Pancreas (tissue), 10 donors: ENCODE data around the gene ATP5F1E. TPM values are rescaled to one million over a fixed set of nuclear protein-coding genes. Genes with fewer than 3 reads are reported as not detected.

Experiments
- ATAC-seq, 4 donors: fragments of 200-7000 bp; cut with Tn5 transposase; one replicate each; pipeline versions ENCODE4 v1.8.0 to v1.9.1; 2020; ENCODE audit warnings: mild to moderate bottlenecking in 4 of 4, moderate library complexity in 4 of 4
- DNase-seq, 6 donors: peaks; one replicate each; pipeline ENCODE4 v3.0.0-alpha.2; 2020
- FAIRE-seq: peaks from 2 replicates; lab custom pipeline; 2012; peaks lifted over from hg19 to GRCh38; lab: Jason Lieb, UNC
- H3K27ac ChIP-seq, 4 donors: fragments of 200-600 bp; sonication (generic); 1 replicate in 3 of 4; 2 replicates in 1 of 4; pipeline versions ENCODE4 v1.5.0 to v1.8.0; 2020
- H3K27me3 ChIP-seq, 4 donors: fragments of 200-600 bp; one replicate each; pipeline ENCODE4 v1.8.0; 2021
- H3K36me3 ChIP-seq, 3 donors: fragments of 200-600 bp; sonication (generic) in 1 of 3; one replicate each; pipeline versions ENCODE4 v1.5.0 to v1.8.0; 2020 to 2021
- H3K4me1 ChIP-seq, 3 donors: fragments of 200-600 bp; one replicate each; pipeline ENCODE4 v1.8.0; 2021
- H3K4me3 ChIP-seq, 4 donors: fragments of 200-600 bp; sonication (generic) in 2 of 4; one replicate each; pipeline versions ENCODE4 v1.5.0 to v1.8.0; 2020 to 2021
- H3K9me3 ChIP-seq, 4 donors: fragments of 200-600 bp; one replicate each; pipeline ENCODE4 v1.8.0; 2021
- CTCF ChIP-seq, 4 donors: fragments of 200-600 bp; sonication (generic) in 3 of 4; IDR thresholded peaks; one replicate each; pipeline versions ENCODE4 v1.5.0 to v1.8.0; 2021; ENCODE audit warnings: antibody characterized with exemption in 4 of 4
- WGBS, 2 donors: extraction: QIAGEN DNeasy Blood & Tissue Kit; methylation state at CpG; one replicate each; pipeline ENCODE4 v1.1.7; 2013; 5-methylcytosine and 5-hydroxymethylcytosine counted together
- intact Hi-C, 3 donors: fragments of 100-400 bp; cut with DNase I; formaldehyde crosslinking; loops; one replicate each; pipeline versions ENCODE4 v1.11.1 to v1.14.2; 2022
- polyA plus RNA-seq, 2 donors: library from polyadenylated mRNA; stranded (reverse); fragments of 200-250 nt; gene quantifications; one replicate each; pipeline ENCODE4 v1.2.3, GENCODE V29; 2013
- total RNA-seq, 6 donors: library from RNA; stranded (reverse); fragmentation: NEBNext Ultra II Directional in 4 of 6; extraction: Animal tissue kit (Norgen Biotek cat#: 25700) in 4 of 6; gene quantifications; one replicate each; pipeline versions ENCODE4 v1.2.1 to v1.2.4, GENCODE V29; 2021 to 2023
- donor health status: healthy with polysubstance abuse.
- donor health status: DM: no; HTN: no; CAD: no; lungs with moderate emphysema.
- donor health status: DM: no; HTN: no; CAD: no.
- donor health status: control.
- donor health status: control.
- donor health status: Bipolar disorder and iron deficiency.
- donor health status: DM: yes; HTN: yes; CAD: no.
- donor health status: DM: no; HTN: no; CAD: no.
- donor health status: DM: no; HTN: no; CAD: no.
- donor health status: DM: yes; HTN: yes; CAD: no.

The ATP5F1E gene
- total and polyA plus RNA-seq, 8 donors = 11.2 to 38.0 (median 23.8) TPM

DNA sequence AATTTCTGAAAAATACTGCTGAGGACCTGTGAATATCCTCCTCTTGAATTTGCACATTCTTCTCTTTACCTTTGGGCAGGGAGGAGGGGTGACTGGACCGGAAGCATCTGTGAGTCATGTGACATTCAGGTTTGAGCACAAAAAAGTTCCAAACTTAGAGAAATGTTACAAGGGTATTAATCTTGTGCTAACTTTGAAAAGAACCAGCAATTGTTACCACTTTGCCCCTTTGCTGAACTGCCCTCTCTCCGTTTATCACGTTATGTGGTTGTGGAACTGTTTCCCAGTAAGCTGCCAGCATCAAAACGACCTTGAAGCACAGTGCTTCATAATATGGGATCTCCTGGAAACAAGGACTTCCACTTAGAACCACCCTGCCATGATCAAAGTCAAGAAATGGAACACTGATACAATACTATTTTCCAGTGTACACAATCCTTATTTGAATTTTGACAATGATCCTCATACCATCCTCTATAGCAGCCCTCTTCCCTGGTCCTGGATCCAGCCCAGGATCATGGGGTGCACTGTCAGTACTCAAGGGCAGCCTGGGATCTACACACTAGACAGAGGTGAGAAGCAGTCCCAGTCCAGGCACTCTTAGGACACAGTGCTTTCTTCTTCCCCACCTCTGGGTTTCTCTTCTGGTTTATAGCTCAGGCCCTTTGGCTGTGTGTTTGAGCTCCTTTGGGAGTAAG lies 15.2 kb downstream of the ATP5F1E start:
- Histone ChIP-seq H3K9me3 (no peaks in the 10 kb centered on the region), H3K36me3 (no peaks in the 10 kb centered on the region), H3K27me3 (no peaks in the 10 kb centered on the region), H3K27ac (peak overlapping the region in 1 of 4 donors; percentile 12), H3K4me3 (no peak overlapping the region), H3K4me1 (no peaks in the 10 kb centered on the region)
- peak in 2 of 4 donors; percentile 22 to 44 for ATAC-seq
- FAIRE-seq = no peak
- intact Hi-C loops = no loop called here
- DNase-seq = no peak
- 17 to 24% methylated on average over 4 of the region's 4 CpGs for WGBS, 2 donors
- no peak for TF ChIP-seq CTCF (IDR thresholded peaks at IDR 0.05)

- Histone ChIP-seq H3K4me1 (no peaks in the 10 kb centered on the region), H3K9me3 (no peaks in the 10 kb centered on the region), H3K27ac (no peak overlapping the region), H3K36me3 (no peaks in the 10 kb centered on the region), H3K4me3 (no peak overlapping the region), H3K27me3 (no peaks in the 10 kb centered on the region)
- TF ChIP-seq CTCF (IDR thresholded peaks at IDR 0.05) = no peak
- DNase-seq (peak in 3 of 6 donors; percentile 0 to 39 (median 4)), ATAC-seq (peak in 2 of 4 donors; percentile 65 to 74), FAIRE-seq (no peak)
- 71 to 75% methylated on average over 15 to 16 of the region's 16 CpGs for WGBS, 2 donors
- intact Hi-C loops = no loop called here
Measured at GRCh38 chr20:59015812-59016711, 16.1 kb downstream of the ATP5F1E start.

DNA sequence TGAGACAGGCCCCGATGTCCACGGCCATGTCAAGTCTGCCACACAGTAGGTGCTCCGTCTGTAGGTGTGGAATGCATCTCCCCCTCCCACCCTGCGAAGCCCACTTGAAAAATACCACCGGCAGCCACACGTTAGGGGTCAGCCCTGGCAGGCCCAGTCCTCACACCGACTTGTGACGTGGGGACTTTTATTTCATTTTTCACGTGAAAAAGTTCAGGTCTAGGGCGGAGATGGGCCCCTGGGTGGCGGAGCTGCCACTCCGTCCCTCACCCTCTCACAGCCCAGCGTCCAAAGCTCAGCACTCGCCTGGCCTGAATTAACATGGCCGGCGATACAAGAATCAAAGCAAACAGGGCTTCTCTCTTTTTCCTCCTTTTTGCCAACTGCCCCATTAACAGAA lies 16.7 kb downstream of the ATP5F1E start:
- intact Hi-C loops = no loop called here
- FAIRE-seq = no peak
- Histone ChIP-seq H3K4me1 (no peaks in the 10 kb centered on the region), H3K36me3 (no peaks in the 10 kb centered on the region), H3K27me3 (no peaks in the 10 kb centered on the region), H3K4me3 (no peak overlapping the region), H3K27ac (no peak overlapping the region), H3K9me3 (no peaks in the 10 kb centered on the region)
- 81 to 83% methylated on average over 16 of the region's 16 CpGs for WGBS, 2 donors
- TF ChIP-seq CTCF (IDR thresholded peaks at IDR 0.05) = no peak
- peak in 1 of 6 donors; percentile 6 for DNase-seq
- no peak for ATAC-seq

- WGBS, 2 donors = 86 to 89% methylated on average over 17 of the region's 17 CpGs
- ATAC-seq (no peak), DNase-seq (peak in 1 of 6 donors; percentile 9), FAIRE-seq (no peak)
- Histone ChIP-seq H3K4me3 (no peak overlapping the region), H3K27me3 (no peaks in the 10 kb centered on the region), H3K9me3 (no peaks in the 10 kb centered on the region), H3K27ac (no peak overlapping the region), H3K36me3 (no peaks in the 10 kb centered on the region), H3K4me1 (no peaks in the 10 kb centered on the region)
- intact Hi-C loops = no loop called here
- TF ChIP-seq CTCF (IDR thresholded peaks at IDR 0.05) = no peak
Measured at GRCh38 chr20:59014680-59015389, 17.3 kb downstream of the ATP5F1E start.
